Neural cell (in vitro differentiated cells): ENCODE measurements around the gene COBL. TPM values are rescaled to one million over a fixed set of nuclear protein-coding genes. Genes with fewer than 3 reads are reported as not detected.

Experiments used
- H2AFZ ChIP-seq: fragments of 200-600, 300-800 bp; sonication (generic), shearing (Covaris generic); 2 replicates; pipeline ENCODE4 v1.6.0; 2014; ENCODE audit warnings: low read depth, mild to moderate bottlenecking, antibody characterized with exemption, low read length, moderate library complexity
- H3F3A ChIP-seq: fragments of 200-600 bp; shearing (Covaris generic); 2 replicates; pipeline ENCODE4 v1.6.1; 2016; ENCODE audit warnings: mild to moderate bottlenecking, moderate library complexity, mixed read lengths, antibody characterized with exemption, low read length; ENCODE audit not compliant: insufficient read depth, poor library complexity, severe bottlenecking
- H3K27ac ChIP-seq: fragments of 200-600, 300-800 bp; sonication (generic), shearing (Covaris generic); 2 replicates; pipeline ENCODE4 v1.5.1; 2014; ENCODE audit warnings: mild to moderate bottlenecking, low read length, moderate library complexity
- H3K27me3 ChIP-seq: fragments of 300-800, 200-600 bp; sonication (generic), shearing (Covaris generic); 2 replicates; pipeline ENCODE4 v1.6.0; 2014; ENCODE audit warnings: mild to moderate bottlenecking, low read depth, low read length, moderate library complexity; ENCODE audit not compliant: insufficient read depth
- H3K36me3 ChIP-seq: fragments of 300-800, 200-600 bp; sonication (generic), shearing (Covaris generic); 2 replicates; pipeline ENCODE4 v1.5.1; 2014; ENCODE audit warnings: mild to moderate bottlenecking, antibody characterized with exemption, low read length, moderate library complexity; ENCODE audit not compliant: insufficient read depth
- H3K4me2 ChIP-seq: fragments of 300-800, 200-600 bp; sonication (generic), shearing (Covaris generic); 2 replicates; pipeline ENCODE4 v1.6.0; 2014; ENCODE audit warnings: mild to moderate bottlenecking, low read length
- H3K4me3 ChIP-seq: fragments of 300-800, 200-600 bp; sonication (generic), shearing (Covaris generic); 2 replicates; pipeline ENCODE4 v1.5.1; 2014; ENCODE audit warnings: mild to moderate bottlenecking, low read length, moderate library complexity
- H3K79me2 ChIP-seq: fragments of 200-600 bp; shearing (Covaris generic); replicated peaks from 2 replicates; pipeline ENCODE4 v1.6.0; 2014; ENCODE audit warnings: mild to moderate bottlenecking, low read length, moderate library complexity; ENCODE audit not compliant: insufficient read depth
- H3K9ac ChIP-seq: fragments of 300-800, 200-600 bp; sonication (generic), shearing (Covaris generic); 2 replicates; pipeline ENCODE4 v1.6.1; 2016; ENCODE audit warnings: mild to moderate bottlenecking, low read length, mixed read lengths
- H3K9me2 ChIP-seq: fragments of 200-600 bp; shearing (Covaris generic); 2 replicates; pipeline ENCODE4 v1.6.1; 2016; ENCODE audit warnings: mild to moderate bottlenecking, low read length, mixed read lengths; ENCODE audit not compliant: insufficient read depth
- H3K9me3 ChIP-seq: fragments of 200-600, 300-800 bp; sonication (generic), shearing (Covaris generic); 2 replicates; pipeline ENCODE4 v1.6.1; 2016; ENCODE audit warnings: mild to moderate bottlenecking, mixed run types, low read length, moderate library complexity, mixed read lengths
- H4K20me1 ChIP-seq: fragments of 200-600 bp; shearing (Covaris generic); 2 replicates; pipeline ENCODE4 v1.6.1; 2016; ENCODE audit warnings: mild to moderate bottlenecking, mixed run types; ENCODE audit not compliant: insufficient read depth
- EP300 ChIP-seq: fragments of 450-650 bp; conservative IDR thresholded peaks from 2 replicates; pipeline ENCODE4 v1.6.1; 2014; ENCODE audit warnings: antibody characterized with exemption, mild to moderate bottlenecking, moderate library complexity; ENCODE audit not compliant: poor library complexity, severe bottlenecking
- EZH2 ChIP-seq: fragments of 200-600, 300-800 bp; shearing (Covaris generic), sonication (generic); IDR thresholded peaks from 2 replicates; pipeline ENCODE4 v1.6.1; 2014; ENCODE audit warnings: antibody characterized with exemption, low read length, borderline replicate concordance, mild to moderate bottlenecking; ENCODE audit not compliant: insufficient read depth, poor library complexity, severe bottlenecking
- MXI1 ChIP-seq: fragments of 450-650 bp; conservative IDR thresholded peaks from 2 replicates; pipeline ENCODE4 v1.6.1; 2014; ENCODE audit warnings: antibody characterized with exemption, mild to moderate bottlenecking; ENCODE audit not compliant: poor library complexity, severe bottlenecking
- POLR2AphosphoS5 ChIP-seq: IDR thresholded peaks from 2 replicates; pipeline ENCODE4 v1.6.1; 2012
- RAD21 ChIP-seq: fragments of 450-650 bp; conservative IDR thresholded peaks from 2 replicates; pipeline ENCODE4 v1.6.1; 2014; ENCODE audit warnings: antibody characterized with exemption, mild to moderate bottlenecking, moderate library complexity
- SMC3 ChIP-seq: fragments of 450-650 bp; conservative IDR thresholded peaks from 2 replicates; pipeline ENCODE4 v1.6.1; 2014; ENCODE audit warnings: antibody characterized with exemption, mild to moderate bottlenecking, moderate library complexity; ENCODE audit not compliant: poor library complexity
- TAF1 ChIP-seq: IDR thresholded peaks from 2 replicates; pipeline ENCODE4 v1.6.1; 2012; ENCODE audit warnings: low read depth
- polyA plus RNA-seq: library from polyadenylated mRNA; depleted of rRNA; stranded (reverse); fragments of >200 nt; gene quantifications from 2 replicates; pipeline ENCODE4 v1.2.3, GENCODE V29; 2014
- TF ChIP-seq, protein P1 (sequence below): IDR thresholded peaks from 2 replicates; pipeline ENCODE4 v1.6.1; 2012; ENCODE audit warnings: borderline replicate concordance
- TF ChIP-seq, protein P2 (sequence below): fragments of 450-650 bp; IDR thresholded peaks from 2 replicates; pipeline ENCODE4 v1.5.1; 2014; ENCODE audit warnings: antibody characterized with exemption, mild to moderate bottlenecking, moderate library complexity; ENCODE audit not compliant: poor library complexity, severe bottlenecking

Gene COBL
- polyA plus RNA-seq, 1 donor from 2014 or later = 0.12 TPM

DNA sequence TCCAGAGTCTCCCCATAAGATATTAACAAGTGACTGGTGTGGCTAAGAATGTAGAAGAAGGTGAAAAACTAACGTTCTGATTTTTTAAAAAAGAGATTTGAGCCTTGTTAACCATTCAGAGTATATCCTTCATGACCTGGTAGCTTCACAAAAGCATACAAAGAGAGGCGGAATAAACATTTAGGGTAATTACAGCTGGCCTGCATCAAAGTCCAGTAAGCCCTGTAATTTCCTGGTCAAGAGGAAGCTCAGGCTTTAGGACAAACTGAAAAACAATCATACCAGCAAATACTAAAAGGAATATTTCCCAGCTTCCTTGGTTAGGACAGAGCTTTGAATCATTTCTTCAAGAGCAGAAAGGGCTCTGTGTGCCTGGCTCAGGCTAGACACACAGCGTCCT is 165.2 kb downstream of the COBL start:
- no peaks in the 10 kb centered on the region for H3K79me2 ChIP-seq
- no peaks in the 10 kb centered on the region for H3K27me3 ChIP-seq
- no peaks in the 10 kb centered on the region for H3K9me3 ChIP-seq
- no peak overlapping the region for H3K27ac ChIP-seq
- no peaks in the 10 kb centered on the region for H4K20me1 ChIP-seq
- H3K9ac ChIP-seq = no peak overlapping the region
- no peaks in the 10 kb centered on the region for H3K9me2 ChIP-seq
- no peak overlapping the region for H3K4me3 ChIP-seq
- H3F3A ChIP-seq = no peaks in the 10 kb centered on the region
- no peak overlapping the region for H3K4me2 ChIP-seq
- H2AFZ ChIP-seq = no peak overlapping the region
- no peak for TF ChIP-seq EZH2
- TF ChIP-seq MXI1 = no peak
- TF ChIP-seq, protein P1, sequence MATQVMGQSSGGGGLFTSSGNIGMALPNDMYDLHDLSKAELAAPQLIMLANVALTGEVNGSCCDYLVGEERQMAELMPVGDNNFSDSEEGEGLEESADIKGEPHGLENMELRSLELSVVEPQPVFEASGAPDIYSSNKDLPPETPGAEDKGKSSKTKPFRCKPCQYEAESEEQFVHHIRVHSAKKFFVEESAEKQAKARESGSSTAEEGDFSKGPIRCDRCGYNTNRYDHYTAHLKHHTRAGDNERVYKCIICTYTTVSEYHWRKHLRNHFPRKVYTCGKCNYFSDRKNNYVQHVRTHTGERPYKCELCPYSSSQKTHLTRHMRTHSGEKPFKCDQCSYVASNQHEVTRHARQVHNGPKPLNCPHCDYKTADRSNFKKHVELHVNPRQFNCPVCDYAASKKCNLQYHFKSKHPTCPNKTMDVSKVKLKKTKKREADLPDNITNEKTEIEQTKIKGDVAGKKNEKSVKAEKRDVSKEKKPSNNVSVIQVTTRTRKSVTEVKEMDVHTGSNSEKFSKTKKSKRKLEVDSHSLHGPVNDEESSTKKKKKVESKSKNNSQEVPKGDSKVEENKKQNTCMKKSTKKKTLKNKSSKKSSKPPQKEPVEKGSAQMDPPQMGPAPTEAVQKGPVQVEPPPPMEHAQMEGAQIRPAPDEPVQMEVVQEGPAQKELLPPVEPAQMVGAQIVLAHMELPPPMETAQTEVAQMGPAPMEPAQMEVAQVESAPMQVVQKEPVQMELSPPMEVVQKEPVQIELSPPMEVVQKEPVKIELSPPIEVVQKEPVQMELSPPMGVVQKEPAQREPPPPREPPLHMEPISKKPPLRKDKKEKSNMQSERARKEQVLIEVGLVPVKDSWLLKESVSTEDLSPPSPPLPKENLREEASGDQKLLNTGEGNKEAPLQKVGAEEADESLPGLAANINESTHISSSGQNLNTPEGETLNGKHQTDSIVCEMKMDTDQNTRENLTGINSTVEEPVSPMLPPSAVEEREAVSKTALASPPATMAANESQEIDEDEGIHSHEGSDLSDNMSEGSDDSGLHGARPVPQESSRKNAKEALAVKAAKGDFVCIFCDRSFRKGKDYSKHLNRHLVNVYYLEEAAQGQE = no peak
- TF ChIP-seq POLR2AphosphoS5 = no peak
- no peak for TF ChIP-seq RAD21
- TF ChIP-seq SMC3 = no peak
- no peak for TF ChIP-seq TAF1
- TF ChIP-seq, protein P2, sequence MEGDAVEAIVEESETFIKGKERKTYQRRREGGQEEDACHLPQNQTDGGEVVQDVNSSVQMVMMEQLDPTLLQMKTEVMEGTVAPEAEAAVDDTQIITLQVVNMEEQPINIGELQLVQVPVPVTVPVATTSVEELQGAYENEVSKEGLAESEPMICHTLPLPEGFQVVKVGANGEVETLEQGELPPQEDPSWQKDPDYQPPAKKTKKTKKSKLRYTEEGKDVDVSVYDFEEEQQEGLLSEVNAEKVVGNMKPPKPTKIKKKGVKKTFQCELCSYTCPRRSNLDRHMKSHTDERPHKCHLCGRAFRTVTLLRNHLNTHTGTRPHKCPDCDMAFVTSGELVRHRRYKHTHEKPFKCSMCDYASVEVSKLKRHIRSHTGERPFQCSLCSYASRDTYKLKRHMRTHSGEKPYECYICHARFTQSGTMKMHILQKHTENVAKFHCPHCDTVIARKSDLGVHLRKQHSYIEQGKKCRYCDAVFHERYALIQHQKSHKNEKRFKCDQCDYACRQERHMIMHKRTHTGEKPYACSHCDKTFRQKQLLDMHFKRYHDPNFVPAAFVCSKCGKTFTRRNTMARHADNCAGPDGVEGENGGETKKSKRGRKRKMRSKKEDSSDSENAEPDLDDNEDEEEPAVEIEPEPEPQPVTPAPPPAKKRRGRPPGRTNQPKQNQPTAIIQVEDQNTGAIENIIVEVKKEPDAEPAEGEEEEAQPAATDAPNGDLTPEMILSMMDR = no peak
- no peak for TF ChIP-seq EP300
- H3K36me3 ChIP-seq = no peaks in the 10 kb centered on the region

DNA sequence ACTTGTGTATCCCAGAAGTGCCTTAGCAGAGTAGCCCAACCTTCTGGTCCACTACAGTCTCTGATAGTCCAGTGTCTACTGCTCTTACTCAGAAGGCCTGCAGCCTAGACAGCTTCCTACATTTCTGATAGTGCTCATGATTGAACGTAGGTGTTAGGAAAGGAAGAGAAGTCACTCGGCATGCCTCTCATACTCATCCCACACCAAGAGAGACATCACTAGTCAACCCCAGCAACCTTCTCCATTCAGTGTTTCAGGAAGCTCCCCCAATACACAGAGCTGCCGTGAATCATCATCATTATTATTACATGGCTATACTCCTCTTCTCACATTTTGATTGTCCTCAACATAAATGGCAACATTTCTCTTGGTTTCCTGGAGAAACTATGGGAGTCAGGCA is 166.4 kb downstream of the COBL start:
- Histone ChIP-seq H4K20me1 (no peaks in the 10 kb centered on the region), H3K9ac (no peak overlapping the region), H3K4me2 (no peak overlapping the region), H3K27ac (no peak overlapping the region), H3K9me3 (no peaks in the 10 kb centered on the region), H3K79me2 (no peaks in the 10 kb centered on the region), H3K9me2 (no peaks in the 10 kb centered on the region), H3K27me3 (no peaks in the 10 kb centered on the region), H2AFZ (no peak overlapping the region), H3K36me3 (no peaks in the 10 kb centered on the region), H3F3A (no peaks in the 10 kb centered on the region), H3K4me3 (no peak overlapping the region)
- TF ChIP-seq, protein P1 = no peak
- TF ChIP-seq MXI1 = no peak
- no peak for TF ChIP-seq RAD21
- TF ChIP-seq SMC3 = no peak
- TF ChIP-seq EZH2 = no peak
- TF ChIP-seq EP300 = no peak
- TF ChIP-seq, protein P2 = no peak
- no peak for TF ChIP-seq TAF1
- TF ChIP-seq POLR2AphosphoS5 = no peak
